SH-SY5Y (cell line): ENCODE results near the gene HOXC12.

Experiments
- GATA2 ChIP-seq: IDR thresholded peaks from 2 replicates; pipeline ENCODE4 v1.6.1; 2011; ENCODE audit warnings: mild to moderate bottlenecking, low read depth, low read length
- GATA3 ChIP-seq: IDR thresholded peaks from 2 replicates; pipeline ENCODE4 v1.6.1; 2011; ENCODE audit warnings: low read depth, mild to moderate bottlenecking, low read length, moderate library complexity

The HOXC12 gene, protein sequence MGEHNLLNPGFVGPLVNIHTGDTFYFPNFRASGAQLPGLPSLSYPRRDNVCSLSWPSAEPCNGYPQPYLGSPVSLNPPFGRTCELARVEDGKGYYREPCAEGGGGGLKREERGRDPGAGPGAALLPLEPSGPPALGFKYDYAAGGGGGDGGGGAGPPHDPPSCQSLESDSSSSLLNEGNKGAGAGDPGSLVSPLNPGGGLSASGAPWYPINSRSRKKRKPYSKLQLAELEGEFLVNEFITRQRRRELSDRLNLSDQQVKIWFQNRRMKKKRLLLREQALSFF

GRCh38 chr12:53954694-53955035, at the start of gene HOXC12:
Gene HOXC12, plus strand, starts transcription at chr12:53954903. Its CDS starts 27 bp downstream, at chr12:53954930.
- TF ChIP-seq GATA3 (no peak), GATA2 (no peak)

DNA sequence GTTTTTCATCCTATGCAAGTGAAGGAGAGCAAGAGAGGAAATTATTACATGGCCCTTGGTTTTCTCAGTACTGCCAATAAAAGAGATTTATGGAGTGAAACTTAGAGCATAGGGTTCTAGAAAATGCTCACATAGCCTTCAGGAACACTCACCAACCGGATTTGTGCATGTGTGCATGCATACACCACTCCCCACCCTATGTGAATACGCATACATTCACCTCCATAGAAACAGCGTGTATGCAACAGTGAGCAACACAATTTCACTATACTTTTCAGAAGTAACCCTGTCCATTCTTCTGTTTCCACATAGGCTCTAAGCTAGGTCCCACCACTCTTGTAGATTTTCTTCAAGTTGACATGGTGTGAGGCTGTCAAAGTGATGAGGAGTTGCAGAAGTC, 47.6 kb upstream of the HOXC12 start:
- no peak for TF ChIP-seq GATA2
- TF ChIP-seq GATA3: no peak

DNA sequence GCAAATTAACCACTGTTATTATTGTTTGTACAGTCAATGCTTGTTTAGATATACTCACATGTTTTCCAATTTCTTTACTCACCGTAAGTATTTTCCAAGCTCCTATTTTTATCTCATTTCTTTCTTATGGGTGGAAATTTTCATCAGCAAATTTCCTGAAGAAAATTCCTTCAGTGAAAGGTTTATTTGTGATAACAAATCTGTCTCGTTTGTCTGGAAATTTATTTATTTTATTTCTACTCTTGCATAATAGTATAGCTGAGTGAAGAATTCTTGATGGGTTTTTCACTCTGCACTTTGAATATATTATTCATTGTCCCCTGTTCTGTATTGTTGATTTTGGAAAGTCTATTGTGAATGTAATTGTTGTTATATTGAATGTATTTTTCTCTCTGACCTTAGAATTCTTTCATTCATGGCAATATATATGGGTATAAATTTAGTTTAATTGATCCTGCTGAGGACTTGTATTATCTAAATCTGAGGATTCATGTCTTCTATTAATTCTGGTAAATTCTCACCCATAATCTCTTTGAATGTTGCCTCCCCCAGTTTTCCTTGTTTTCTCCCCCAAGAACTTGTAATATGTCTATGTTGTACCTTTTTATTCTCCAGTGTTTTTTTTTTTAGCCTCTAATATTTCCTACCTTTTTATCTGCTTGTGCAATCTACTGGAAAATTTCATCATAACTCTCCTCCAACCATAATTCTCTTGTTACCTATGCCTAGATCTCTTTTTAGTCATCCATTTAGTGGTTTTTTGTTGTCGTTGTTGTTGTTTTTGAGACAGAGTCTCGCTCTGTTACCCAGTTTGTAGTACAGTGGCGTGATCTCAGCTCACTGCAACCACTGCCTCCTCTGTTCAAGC, 37.7 kb upstream of the HOXC12 start:
- TF ChIP-seq GATA2 (no peak), GATA3 (no peak)

- no peak for TF ChIP-seq GATA3
- no peak for TF ChIP-seq GATA2
Observed at GRCh38 chr12:53924521-53925405, 29.9 kb upstream of the HOXC12 start.

DNA sequence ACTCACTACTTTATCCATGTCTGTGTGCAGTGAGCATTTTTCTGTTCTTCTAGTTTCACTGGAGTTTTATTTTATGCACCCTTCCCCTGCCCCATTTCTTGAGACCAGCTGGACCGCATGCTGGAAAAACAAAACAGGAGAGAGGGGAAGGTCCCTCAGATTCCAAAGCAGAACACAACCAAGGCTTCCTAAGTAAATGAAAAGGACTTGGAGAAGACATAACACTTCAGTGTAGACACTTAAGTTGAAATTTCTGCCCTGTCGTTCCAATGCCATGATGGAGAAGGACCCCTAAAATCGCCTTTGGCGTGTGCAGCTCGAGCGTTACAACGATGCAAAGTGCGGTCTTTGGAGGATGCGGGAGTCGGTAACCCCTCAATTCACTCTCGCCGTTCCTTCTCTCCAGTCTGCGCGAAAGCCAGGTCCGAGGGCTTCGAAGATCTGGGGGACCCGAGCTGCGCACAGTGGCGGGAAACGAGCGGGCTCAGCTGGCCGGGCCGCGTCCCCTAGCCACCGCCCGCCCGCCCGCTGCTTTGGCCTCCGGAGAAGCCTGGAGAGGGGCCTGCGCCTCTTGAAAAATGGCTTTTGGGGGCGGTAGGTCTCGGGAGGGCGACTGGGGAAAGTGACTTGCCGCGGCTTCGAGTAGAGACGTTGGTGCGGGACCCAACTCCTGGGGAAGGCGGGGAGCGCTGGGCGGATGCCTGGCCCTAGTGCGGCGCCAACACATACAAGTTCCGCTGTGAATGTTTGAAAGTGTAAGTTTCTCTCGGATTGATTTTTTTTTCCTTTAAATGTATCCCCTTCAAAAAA, 27.3 kb upstream of the HOXC12 start:
- no peak for TF ChIP-seq GATA3
- no peak for TF ChIP-seq GATA2

DNA sequence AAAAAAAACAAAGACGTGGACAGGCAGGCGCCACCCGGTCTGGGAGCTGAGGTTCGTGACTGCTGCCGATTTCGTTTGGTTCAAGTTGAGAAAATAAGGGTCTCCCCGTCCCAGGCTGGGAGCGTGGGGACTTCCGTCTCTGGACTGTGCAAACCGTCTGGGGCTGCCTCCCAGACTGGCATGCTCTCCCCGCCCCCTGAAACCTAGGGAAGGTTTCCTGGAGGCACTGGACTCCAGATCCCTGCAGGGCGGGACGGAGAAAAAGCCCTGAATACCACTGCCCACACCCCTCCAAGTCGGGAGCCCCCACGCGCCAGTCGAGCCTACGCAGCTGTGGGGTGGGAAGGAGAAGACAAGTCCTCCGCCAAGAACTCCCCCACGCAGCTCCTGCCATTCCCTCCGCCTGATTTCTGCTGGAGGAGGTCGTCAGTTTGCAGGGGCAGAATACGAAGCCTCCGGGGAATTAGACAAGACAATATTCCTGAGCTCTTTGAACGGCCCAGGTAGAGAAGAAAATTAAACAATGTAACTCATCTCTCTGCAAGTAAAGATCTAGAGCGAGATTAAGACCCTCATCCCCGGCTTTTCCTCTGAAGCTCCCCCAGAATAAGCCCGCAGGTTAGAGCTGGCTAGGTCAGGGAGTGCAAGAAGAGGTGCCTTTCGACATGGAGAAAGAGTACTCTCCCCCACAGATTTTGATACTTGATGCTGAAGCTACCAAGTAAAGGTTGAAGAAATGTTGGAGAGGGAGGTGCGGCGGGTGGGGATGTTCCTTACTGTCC, 26.5 kb upstream of the HOXC12 start:
- no peak for TF ChIP-seq GATA3

- no peak for TF ChIP-seq GATA3
- TF ChIP-seq GATA2: no peak
Observed at GRCh38 chr12:53929527-53929926, 25.2 kb upstream of the HOXC12 start.

- no peak for TF ChIP-seq GATA3
- TF ChIP-seq GATA2: no peak
Observed at GRCh38 chr12:53930591-53931255, 24.0 kb upstream of the HOXC12 start.

- TF ChIP-seq GATA2 (no peak), GATA3 (no peak)
Observed at GRCh38 chr12:53931844-53932581, 22.7 kb upstream of the HOXC12 start.

DNA sequence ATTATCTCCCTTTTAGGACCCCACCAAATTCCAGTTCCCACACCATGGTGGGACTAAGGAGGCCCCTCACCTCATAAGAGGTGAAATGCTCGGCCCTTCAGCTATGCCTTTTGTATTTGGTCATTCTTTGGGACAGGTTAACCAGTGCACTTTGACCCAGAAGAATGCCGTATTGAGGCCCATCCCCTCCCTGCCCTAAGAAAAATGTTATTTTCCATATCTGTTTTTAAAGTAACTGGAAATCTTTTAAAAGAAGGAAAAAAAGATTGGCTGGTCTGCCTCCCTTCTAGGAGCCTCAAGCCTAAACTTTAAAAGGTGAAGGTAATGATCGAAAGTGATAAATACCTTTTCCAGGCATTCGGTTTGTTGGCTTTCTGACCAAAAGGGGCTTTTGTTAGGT, 21.8 kb upstream of the HOXC12 start:
- TF ChIP-seq GATA3 (no peak), GATA2 (no peak)

DNA sequence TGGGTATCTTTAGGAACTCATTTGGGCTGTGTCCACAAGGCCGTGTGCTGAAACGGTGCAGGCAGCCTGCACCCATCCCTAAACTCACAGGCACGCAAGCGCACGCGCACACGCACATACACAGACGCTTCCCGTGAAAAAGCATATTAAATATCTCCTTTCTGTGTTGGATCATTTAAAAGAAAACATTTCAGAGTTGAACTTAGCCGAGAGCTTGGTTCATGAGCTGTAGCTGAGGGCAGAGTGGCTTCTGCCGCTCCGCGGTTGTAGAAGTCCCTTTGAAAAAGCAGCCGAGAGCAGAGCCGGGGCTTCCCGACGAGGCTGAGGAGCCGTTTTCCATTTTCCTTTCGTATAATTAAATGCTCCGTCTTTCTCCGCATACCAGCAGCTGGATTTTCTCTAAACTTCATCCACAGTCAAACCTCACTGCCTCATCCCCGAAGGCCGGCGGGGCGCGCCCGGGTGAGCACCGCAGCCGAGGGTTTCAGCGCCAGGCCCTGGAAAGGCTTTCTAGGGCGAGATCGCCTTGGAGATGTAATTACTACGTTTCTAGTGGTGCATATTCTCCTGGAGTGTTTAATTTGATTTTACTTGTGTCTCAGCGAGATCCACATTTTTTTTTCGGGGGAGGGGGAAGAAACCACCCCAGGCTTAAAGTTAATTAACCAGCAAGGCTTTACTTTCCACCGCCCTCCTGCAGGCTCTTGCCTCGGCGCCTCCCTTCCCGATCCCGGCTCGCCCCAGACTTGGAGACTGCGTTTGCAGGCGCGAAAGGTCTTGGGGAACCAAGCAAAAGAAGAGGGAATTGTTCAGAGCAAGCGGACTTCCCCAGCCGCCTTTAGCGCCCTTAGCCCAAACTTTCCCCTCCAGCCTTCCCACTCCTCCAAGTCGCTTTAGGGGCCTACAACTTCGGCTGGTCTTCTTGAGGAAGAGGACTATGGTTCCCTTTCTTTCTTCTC, 19.0 kb upstream of the HOXC12 start:
- TF ChIP-seq GATA3 (no peak), GATA2 (no peak)

- TF ChIP-seq GATA3: no peak
- TF ChIP-seq GATA2: peak; percentile 33; the same call in 1 of the 2 replicates
Observed at GRCh38 chr12:53937099-53937498, 17.6 kb upstream of the HOXC12 start.
